ENCODE data around the gene IL16.

Gene IL16

GRCh38 chr15:81174125-81174791 is 22.4 kb upstream of the IL16 start:
- no peak overlapping the region for H3K4me3 ChIP-seq (replicated peaks; ENCODE audit: insufficient read depth, low read length)
- peaks cover 2% of the 10 kb centered on the region for H3K27me3 ChIP-seq (ENCODE audit: insufficient read depth, poor library complexity, severe bottlenecking)
- H3K27ac ChIP-seq (replicated peaks), result no peak overlapping the region
- TF ChIP-seq, protein P1, sequence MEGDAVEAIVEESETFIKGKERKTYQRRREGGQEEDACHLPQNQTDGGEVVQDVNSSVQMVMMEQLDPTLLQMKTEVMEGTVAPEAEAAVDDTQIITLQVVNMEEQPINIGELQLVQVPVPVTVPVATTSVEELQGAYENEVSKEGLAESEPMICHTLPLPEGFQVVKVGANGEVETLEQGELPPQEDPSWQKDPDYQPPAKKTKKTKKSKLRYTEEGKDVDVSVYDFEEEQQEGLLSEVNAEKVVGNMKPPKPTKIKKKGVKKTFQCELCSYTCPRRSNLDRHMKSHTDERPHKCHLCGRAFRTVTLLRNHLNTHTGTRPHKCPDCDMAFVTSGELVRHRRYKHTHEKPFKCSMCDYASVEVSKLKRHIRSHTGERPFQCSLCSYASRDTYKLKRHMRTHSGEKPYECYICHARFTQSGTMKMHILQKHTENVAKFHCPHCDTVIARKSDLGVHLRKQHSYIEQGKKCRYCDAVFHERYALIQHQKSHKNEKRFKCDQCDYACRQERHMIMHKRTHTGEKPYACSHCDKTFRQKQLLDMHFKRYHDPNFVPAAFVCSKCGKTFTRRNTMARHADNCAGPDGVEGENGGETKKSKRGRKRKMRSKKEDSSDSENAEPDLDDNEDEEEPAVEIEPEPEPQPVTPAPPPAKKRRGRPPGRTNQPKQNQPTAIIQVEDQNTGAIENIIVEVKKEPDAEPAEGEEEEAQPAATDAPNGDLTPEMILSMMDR (IDR thresholded peaks at IDR 0.05; ENCODE audit: insufficient read depth, low read length), result no peak
- no peak for TF ChIP-seq SPI1 (IDR thresholded peaks at IDR 0.05; ENCODE audit: borderline replicate concordance, low read depth)
- no peak for TF ChIP-seq POLR2AphosphoS5 (IDR thresholded peaks at IDR 0.05; ENCODE audit: low read depth)
- TF ChIP-seq, protein P2, sequence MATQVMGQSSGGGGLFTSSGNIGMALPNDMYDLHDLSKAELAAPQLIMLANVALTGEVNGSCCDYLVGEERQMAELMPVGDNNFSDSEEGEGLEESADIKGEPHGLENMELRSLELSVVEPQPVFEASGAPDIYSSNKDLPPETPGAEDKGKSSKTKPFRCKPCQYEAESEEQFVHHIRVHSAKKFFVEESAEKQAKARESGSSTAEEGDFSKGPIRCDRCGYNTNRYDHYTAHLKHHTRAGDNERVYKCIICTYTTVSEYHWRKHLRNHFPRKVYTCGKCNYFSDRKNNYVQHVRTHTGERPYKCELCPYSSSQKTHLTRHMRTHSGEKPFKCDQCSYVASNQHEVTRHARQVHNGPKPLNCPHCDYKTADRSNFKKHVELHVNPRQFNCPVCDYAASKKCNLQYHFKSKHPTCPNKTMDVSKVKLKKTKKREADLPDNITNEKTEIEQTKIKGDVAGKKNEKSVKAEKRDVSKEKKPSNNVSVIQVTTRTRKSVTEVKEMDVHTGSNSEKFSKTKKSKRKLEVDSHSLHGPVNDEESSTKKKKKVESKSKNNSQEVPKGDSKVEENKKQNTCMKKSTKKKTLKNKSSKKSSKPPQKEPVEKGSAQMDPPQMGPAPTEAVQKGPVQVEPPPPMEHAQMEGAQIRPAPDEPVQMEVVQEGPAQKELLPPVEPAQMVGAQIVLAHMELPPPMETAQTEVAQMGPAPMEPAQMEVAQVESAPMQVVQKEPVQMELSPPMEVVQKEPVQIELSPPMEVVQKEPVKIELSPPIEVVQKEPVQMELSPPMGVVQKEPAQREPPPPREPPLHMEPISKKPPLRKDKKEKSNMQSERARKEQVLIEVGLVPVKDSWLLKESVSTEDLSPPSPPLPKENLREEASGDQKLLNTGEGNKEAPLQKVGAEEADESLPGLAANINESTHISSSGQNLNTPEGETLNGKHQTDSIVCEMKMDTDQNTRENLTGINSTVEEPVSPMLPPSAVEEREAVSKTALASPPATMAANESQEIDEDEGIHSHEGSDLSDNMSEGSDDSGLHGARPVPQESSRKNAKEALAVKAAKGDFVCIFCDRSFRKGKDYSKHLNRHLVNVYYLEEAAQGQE (IDR thresholded peaks at IDR 0.05; ENCODE audit: insufficient replicate concordance, low read depth), result no peak
- no peak for TF ChIP-seq GABPA (IDR thresholded peaks at IDR 0.05; ENCODE audit: low read depth)
- no peak for DNase-seq (ENCODE audit: low read depth in 1 of 2, low spot score in 1 of 2)

DNA sequence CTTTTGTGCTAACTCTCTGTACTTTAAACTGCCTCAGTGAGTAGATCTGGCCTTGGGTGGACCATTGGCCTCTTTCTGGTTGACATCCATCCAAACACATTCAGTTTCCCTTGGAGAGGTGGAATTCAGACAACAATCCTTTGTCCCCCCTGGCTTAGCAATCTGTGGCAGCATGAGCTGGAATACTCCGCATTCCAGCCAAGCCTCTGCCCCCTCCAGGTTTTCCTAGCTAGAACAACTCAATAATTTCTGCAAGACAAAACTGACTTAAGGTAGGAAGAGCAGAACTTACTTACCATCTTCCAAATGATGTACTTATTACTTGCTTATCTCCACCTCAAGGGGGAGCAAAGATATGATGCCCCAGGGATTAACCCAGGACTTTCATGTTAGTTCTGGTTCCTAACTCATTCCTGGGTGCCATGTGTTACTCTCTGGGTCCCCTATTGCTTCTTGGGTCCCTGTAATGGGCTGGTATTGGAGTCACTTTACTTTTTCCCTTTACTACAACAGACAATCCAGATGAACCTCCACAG is 21.8 kb upstream of the IL16 start:
- Histone ChIP-seq H3K27ac (replicated peaks) (no peak overlapping the region), H3K27me3 (ENCODE audit: insufficient read depth, poor library complexity, severe bottlenecking) (peaks cover 2% of the 10 kb centered on the region), H3K4me3 (replicated peaks; ENCODE audit: insufficient read depth, low read length) (no peak overlapping the region)
- DNase-seq (ENCODE audit: low read depth in 1 of 2, low spot score in 1 of 2), result no peak
- no peak for TF ChIP-seq SPI1 (IDR thresholded peaks at IDR 0.05; ENCODE audit: borderline replicate concordance, low read depth)
- TF ChIP-seq, protein P2 (IDR thresholded peaks at IDR 0.05; ENCODE audit: insufficient replicate concordance, low read depth), result no peak
- no peak for TF ChIP-seq POLR2AphosphoS5 (IDR thresholded peaks at IDR 0.05; ENCODE audit: low read depth)
- TF ChIP-seq, protein P1 (IDR thresholded peaks at IDR 0.05; ENCODE audit: insufficient read depth, low read length), result no peak
- no peak for TF ChIP-seq GABPA (IDR thresholded peaks at IDR 0.05; ENCODE audit: low read depth)

- Histone ChIP-seq H3K27me3 (ENCODE audit: insufficient read depth, poor library complexity, severe bottlenecking) (peaks cover 2% of the 10 kb centered on the region), H3K4me3 (replicated peaks; ENCODE audit: insufficient read depth, low read length) (no peak overlapping the region), H3K27ac (replicated peaks) (no peak overlapping the region)
- TF ChIP-seq SPI1 (IDR thresholded peaks at IDR 0.05; ENCODE audit: borderline replicate concordance, low read depth) (no peak), GABPA (IDR thresholded peaks at IDR 0.05; ENCODE audit: low read depth) (no peak), POLR2AphosphoS5 (IDR thresholded peaks at IDR 0.05; ENCODE audit: low read depth) (no peak)
- TF ChIP-seq, protein P2 (IDR thresholded peaks at IDR 0.05; ENCODE audit: insufficient replicate concordance, low read depth), result no peak
- DNase-seq (ENCODE audit: low read depth in 1 of 2, low spot score in 1 of 2), result no peak
These were observed 21.2 kb upstream of the IL16 start for GRCh38 chr15:81175496-81175895.

All from HL-60 (cell line).